GM19240 (cell line): ENCODE data around the gene KCNG4.
A peak's percentile ranks its signal among the peaks of the same experiment; 100 is the strongest.

Experiments
- DNase-seq: peaks from one replicate; pipeline ENCODE4 v3.0.0; 2011; ENCODE audit warnings: low spot score; ENCODE audit not compliant: insufficient read length

Gene KCNG4

DNA sequence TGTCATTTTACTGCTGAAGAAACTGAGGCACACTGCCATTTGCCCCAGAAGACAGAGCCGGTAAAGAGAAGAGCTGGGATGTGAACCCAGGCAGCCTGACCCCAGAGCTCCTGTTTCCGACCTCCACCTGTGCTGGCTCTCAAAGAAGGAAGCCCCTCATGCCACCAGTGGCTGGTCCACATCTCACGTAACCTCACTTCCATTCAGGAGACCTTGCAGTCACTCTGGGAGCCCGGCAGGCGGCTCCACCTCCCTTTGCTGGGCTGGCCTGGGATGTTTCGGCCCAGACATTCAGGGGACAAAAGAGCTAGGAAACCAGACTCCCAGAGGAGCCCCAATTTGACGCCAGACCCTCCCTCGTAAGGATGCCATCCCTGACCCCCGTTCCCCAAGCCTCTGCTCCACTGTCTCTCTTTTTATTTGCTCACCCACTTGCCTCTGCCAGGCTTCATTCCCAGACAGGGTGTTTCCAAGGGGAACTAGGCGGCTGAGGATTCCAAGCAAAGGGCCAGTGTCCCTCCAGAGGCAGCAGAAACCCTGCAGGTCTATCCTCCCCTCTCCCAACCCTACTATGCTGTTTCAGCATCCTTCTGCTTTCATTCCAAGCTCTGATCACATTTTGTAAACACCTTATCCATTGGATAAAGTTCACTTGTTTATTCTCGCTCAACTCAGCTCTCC is 55.8 kb downstream of the KCNG4 start:
- no peak for DNase-seq

DNA sequence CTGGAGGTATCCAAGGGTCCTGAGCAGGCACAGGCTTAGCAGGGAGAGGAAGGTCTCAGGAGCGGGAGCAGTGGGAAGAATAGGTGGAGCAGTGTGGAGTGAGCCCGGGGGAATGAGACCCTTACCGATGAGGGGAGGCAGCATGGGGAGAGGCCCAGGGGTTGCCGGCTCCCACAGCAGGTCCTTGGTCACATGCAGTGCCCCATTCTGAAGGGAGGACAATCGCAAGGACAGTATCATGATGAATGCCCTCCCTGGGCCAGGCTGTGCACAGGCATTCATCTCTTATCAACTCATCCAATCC is 56.3 kb downstream of the KCNG4 start:
- DNase-seq = no peak

DNA sequence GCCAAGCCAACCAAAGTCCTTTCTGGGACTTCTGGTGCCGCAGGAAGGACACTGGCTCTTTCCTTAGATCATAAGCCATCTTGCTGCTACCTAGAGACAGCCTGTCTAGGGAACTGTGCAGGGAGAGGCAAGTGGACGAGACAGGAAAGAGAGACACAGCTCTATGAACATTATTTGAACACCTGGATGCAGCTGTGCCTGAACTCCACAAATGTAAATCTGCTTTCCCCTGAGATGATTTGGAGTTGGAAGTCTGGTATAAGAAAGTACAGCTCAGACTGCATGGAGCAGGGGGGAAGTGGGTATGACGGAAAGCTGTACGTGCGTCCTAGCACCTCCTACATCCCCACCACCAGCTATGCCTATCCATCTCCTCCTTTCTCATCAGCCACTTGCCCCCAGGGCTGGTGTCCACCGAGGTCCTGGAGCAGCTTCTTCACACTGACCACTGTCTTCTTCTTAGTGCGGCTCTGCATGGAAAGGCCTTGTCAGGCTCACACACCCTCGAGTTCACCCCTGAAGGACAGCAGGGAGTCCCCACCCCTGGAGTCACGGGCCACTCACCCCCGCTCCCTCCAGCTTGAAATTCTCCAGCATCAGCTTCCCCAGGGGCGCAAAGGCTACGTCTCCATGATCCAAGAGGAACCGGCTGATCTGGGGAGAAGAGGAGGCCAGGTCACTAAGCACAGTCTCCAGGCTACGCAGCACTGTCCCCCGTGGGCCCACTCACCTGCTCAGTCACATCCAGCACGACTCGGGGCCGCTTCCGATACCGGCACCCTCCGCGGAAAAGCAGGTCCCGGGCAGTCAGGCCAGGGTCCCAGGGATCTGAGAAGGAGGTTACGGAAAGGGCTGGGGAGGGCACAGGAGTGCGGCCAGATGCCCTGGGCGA is 56.9 kb downstream of the KCNG4 start:
- no peak for DNase-seq

DNA sequence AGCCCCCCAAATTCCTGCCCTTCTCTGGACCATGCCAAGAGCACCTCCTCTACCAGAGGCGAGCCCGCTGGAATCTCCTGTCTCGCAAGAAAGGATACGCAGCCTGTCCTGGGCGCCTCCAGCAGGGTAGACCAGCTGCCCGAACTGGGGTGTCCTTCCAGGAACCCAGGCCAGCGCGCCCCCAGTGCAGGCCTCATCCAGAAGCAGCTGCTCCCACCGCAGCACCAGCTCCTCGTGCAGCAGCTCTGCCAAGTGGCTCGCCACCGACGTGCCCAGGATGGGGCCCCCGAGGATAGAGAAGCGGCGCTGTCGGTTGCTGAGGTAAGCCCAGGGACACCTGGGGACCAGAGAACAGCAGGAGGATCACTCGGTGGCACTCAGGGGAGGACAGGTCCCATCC is 57.7 kb downstream of the KCNG4 start:
- no peak for DNase-seq

DNA sequence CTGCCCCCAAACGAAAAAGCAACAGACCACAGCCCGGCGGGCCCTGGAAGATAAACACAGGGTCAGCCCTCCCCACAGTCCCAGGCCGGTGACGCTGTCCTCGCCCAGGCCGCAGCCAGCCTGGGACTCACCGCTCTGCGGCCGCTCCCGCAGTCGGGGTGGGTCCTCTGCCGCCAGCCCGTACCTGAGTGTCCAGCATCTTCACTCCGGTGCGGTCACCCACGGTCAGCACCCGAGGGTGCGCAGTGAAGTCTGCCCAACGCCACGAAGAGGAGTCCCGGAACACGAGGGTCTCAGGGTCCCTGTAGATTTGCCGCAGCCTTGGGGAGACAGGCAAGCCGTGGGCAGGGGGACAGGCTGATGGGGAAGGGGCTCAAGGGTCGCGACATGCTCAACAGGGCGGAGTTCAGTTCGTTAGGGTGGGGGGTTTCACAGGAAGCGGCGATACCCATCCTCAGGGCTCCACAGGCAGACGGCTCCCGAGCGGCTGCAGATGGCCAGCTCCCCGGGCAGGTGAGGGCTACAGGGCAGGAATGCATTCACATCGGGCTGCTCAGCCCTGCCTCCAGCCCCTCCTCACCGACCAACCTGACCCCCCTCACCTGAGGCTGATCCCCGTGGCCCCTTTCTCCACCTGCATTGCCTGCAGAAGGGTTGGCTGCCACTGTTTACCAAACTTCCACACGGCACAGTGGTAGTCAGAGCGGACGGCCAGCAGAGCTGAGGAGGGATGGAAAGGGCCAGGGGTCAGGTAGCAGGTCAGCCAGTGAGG is 58.5 kb downstream of the KCNG4 start:
- no peak for DNase-seq

DNA sequence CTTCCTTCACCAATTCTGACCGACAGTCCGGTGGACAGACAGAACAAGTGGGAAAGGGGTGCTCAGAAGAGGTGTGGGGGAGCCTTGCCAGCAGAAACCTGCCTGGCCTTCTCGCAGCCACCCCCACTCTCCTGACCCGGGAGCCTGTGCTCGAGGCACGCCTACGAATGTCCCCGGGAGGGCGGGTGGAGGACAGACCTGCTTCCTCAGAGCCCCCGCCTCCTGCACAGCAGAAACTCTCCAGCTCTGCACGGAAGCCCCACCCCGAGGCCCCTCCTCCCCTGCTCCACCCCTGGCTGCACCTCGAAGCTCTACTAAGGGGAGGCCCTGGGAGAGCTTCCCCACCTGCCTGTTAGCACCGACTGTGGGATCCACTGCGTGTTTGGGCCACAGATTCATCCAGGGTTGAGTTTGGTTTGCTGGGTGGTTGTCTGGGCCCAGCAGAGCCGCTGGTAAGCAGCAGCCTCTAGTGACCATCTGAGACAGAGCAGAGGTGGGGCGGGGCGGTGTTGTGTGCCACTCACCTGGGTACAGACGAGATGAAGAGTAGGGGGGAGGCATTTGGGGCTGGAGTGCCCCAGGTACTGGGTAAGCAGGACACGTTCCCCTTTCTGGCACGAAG is 59.2 kb downstream of the KCNG4 start:
- DNase-seq = no peak

DNA sequence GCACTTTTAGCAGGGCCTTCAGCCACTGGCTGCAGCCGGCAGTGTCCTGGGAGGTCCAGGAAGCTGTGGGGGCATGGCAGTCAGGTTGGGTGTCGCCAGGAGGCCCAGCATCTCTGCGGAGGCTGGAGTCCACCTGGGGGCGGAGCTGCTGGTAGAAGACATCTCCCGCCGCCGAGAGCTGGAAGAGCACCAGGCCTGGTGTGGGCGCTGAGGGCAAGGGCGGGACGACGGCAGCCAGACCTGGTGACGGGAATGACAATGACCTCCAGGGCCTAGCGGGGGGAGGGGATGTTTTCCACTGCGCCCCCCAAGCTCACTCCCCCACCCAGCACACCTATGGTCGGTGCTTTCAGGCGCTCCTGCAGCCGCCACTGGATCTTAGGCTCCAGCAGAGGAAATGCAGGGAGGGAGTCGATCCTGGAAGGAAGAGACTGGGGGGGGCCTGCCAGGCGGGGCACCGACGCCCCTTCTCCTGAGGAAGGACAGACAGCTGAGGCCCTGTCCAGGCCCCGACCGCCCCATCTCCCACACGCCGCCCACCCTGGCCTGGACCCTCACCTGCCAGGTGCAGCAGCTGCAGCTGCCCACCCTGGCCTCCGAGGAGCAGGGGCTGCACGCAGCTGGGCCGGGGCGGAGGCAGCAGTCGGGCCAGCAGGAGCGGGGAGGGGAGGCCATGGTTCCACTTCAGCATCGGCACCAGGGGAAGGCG is 60.0 kb downstream of the KCNG4 start:
- DNase-seq = no peak

DNA sequence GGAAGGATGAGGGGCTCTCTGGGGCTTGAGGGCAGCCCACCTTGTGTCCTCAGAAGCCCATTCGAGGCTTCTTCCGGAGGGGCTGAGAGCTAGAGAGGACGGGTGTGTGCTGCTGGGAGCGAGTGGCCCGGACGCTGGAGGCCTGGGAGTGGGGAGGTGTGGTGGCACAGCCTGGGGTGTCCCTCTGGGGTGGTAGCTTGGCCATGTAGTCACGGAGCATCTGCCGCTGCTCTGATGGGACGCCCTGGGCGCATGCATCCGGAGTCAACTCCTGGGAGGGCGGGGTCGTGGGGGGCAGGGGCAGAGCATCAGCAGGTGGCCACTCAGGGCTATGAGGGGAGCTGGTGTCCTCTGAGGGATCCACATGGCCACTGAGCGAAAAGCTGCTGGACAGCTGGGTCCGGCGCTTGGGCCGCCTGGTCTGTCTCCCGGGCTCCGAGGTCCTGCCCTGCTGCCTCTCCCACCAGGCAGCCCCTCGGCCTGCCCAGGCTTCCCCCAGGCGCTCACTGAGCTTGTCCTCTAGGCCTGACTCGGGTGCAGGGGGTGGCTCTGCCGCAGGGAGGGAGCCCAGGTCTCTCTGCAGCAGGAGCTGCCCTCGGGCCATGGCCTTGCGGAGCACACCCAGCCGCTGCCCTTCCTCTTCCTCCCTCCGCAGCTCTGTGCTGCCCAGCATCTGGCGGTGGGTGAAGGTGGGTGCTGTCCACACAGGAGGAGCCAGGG is 60.8 kb downstream of the KCNG4 start:
- DNase-seq = no peak

DNA sequence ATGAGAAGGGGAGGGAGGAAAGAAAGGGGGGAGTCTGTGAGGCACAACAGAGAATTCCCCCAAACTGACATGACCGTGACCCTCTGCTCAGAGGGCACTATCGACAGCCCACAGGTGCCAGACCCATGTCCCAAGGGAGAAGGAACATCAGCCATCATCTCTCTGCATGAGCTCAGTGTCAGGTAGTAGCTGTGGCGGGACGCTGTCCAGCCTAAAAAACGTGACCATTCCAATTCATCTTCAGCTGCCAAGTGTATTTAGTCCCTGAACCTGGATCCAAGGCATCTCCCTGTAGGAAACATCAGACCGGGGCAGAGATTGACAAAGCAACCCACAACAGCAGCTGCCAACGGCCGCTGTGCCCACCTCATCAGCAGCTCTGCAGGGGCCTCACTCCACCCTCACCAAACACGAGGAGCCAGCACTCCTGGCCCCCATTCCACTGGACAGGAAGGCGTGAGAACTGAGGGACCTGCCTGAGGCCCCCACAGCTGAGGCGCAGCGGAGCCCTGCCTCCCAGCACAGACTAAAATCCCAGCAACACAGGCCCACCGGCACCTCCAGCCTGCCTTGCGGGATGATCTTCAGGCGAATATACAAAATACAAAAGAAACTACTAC is 61.6 kb downstream of the KCNG4 start:
- DNase-seq = no peak

DNA sequence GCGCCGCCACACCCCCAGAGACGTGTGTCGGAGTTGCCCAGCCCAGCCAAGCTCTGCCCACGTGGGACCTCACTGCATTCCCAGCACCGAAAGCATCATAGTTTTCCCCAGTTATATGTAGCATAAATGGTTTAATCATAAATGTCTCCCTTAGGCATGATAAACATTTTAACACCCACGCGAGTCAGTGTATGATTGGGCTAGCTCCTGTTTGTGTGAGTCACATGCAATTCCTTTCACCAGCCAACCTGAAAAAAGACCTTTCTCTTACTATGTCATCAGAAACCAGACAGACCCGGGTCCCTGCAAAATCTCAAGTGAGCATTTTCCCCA is 62.1 kb downstream of the KCNG4 start:
- DNase-seq = no peak

DNA sequence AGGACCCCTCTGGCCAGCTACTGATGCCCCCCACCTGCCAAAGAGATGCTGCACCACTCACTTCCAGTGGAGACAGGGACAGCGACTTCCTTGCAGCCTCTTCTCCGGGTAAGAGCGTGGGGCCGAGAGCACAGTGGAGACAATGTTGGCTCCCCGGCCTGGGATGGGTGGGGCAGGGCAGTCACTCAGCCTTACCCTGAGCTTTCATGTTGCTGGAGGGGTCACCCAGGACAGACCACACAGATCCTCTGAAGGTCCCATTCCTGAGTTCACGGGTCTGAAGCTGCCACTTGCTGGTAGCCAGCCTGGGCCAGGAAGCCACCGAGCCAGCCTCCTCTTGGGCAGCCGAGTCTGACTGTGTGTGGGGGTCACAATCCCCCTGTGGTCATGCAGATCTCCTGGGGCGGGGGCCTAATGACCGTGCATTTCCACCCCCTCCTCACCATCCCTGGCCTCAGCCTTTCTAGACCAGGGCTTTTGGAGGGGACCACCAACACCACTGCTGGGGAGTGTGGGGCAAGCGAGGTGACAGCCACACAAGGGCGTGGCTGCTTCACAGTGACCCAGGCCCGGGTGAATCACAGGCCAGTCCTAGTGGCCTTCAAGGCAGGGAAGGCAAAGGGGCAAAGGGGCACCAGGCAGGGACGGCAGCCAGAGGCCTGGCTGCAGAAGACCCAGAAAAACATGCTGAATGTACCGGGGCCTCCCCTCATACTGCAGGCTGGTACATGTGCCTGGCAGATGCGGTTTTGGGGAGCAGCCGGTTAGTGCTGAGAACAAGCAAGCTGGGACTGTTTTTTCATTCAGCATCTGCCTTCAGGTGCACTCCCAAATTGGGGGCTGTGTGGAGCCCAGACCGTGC is 63.4 kb downstream of the KCNG4 start:
- DNase-seq = no peak

DNA sequence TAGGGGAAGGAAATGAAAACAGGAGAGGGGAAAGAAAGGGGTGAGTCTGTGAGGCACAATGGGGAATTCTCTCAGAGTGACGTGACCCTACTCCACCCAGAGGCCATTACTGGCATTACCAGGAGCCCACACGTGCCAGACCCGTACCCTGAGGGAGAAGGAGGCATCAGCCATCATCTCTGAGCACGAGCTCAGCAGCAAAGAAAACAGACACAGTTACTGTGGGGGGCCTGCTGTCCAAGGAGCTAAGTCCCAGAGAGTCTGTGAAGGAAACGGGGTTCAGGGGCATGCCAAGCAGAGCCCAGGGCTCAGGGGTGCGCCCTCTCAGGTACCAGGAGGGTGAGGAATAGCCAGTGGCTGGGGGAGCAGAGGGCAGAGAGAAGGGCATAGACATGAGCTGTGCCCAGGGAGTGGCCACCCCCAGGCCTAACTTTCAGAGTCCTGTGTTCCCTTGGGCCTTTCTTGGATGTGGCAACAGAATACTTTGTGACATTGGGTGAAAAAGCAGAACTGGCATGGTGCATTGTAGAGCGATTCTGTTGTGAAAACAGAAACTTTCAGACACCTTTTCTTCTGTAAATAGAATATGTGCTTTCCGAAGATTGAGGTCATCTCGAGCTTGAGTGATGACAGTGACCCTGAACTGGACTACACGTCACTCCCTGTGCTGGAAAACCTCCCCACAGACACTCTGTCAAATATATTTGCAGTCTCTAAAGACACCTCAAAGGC is 64.3 kb downstream of the KCNG4 start:
- DNase-seq = peak; percentile 80

DNA sequence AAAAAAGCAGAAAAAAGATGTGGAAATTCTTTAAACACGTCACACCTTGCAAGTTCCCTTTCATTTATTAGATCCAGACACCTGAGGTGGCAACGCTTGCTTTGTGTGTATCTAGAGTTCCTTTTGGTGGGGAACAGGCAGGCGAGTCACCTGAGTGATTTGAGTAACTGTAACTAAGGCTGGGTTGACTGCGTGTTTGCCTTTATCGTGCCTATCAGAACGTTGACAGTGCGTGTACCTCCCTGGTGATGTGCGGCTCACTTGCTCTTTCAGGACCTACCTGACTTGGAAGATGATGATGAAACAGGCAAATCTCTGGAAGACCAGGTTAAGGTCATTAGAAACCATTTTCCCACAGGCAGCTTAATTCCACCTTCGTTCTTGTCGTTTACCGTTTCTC is 65.4 kb downstream of the KCNG4 start:
- DNase-seq = no peak

DNA sequence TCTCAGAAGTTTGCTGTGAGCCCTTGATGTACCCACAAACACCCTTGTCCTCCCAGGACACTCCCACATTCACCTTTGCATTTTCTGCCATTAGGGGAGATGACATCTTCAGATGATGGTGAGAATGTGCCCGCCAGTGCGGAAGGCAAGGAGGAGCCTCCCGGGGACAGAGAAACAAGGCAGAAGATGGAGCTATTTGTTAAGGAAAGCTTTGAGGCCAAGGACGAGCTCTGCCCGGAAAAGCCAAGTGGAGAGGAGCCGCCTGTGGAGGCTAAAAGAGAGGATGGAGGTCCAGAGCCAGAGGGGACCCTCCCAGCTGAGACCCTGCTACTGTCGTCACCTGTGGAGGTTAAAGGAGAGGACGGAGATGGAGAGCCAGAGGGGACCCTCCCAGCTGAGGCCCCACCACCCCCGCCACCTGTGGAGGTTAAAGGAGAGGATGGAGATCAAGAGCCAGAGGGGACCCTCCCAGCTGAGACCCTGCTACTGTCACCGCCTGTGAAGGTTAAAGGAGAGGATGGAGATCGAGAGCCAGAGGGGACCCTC is 70.0 kb downstream of the KCNG4 start:
- DNase-seq = no peak
